GM21723 (cell line): ENCODE measurements around the gene UGT1A5.
"Not testable (repeated sequence)": the region's sequence is repeated elsewhere in the genome, so short reads cannot be mapped to it uniquely, and the experiment has no call there.

ENCODE experiments used
- ATAC-seq: cut with Tn5 transposase; IDR thresholded peaks from one replicate; pipeline ENCODE4 v1.9.1; 2021; ENCODE audit warnings: mild to moderate bottlenecking, moderate library complexity; ENCODE audit not compliant: unreplicated experiment

Gene UGT1A5

DNA sequence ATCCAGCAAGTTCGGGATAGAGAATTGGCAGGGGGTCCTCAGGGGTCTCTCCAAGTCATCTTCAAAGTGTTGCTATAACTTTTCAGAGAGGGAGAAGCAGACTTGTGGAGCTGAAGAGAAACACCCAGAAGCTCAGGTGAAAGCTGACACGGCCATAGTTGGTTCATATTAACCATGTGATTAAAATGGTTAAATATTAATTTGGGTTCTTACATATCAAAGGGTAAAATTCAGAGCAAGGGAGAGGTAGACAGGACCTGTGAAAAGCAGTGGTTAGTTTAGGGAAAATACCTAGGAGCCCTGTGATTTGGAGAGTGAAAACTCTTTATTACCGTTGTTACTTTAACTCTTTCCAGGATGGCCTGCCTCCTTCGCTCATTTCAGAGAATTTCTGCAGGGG lies 20.1 kb upstream of the UGT1A5 start, which contains the start of gene UGT1A6:
UGT1A6 (plus strand) TSS at position 243 of the 400 bp plus-strand sequence; CDS start at position 358, 115 bp downstream.
- no peak for ATAC-seq

DNA sequence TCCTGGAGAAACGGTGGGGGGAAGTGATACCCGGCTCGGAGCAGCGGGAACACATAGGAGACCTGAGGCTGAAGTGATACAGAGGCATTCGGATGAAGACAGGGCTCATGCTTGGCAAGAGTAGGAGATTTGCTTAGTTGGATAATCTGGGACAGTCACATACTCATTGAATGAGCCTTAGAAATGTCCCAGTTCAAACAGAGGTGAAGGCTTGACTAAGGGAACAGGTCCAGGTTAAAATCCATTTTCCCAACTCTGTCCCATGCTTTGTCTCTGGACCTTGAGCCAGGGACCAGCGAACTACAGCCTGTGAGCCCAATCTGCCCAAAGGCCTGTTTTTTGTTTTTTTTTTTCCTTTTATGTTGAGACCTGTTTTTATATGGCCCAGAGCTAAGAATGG lies 18.7 kb upstream of the UGT1A5 start:
- no peak for ATAC-seq

DNA sequence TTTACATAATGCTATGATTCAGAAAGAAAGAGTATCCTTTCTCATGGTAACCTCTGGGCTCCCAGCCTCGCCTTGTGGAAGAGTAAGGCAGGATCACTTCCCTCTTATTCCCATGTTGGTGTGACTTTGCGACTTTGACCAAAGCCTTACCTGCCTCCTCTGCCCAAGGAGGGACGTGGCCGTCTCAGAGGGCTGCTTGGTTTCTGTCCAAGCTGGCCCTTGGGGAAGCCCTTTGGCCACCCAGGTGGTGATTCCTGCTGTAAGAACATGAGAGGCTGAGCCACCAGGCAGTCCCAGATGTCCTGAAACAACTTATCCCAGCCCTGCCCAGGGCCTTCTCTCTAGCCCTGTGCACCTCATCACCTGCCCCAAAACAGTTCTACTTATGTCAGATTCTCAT lies 14.0 kb upstream of the UGT1A5 start:
- no peak for ATAC-seq

DNA sequence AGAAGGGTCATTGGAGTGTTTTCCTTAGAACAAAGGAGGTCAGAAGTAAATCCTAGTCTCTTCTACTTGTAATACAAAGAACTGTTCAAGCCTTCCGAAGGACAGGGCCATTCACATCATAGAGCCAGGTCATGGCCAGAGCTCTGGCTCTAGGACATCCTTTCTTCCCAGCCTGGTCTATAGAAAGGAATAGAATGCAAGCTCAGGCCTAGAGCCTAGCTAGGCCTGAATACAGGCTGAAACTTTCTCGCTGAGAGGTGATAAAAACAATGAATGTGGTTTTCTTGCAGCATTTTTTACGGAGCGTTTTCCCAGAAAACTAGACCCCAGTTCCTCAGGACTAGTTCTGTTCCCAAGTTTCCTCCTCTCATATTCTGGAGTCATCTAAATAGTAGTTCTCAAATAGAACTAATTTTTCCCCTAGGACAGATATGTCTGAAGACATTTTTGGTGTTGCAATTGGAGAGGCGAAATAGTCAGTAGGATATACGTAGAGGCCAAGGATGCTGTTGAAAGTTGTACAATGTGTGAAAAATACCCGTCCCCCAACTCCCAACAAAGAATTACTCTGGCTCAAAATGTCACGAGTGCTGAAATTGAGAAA lies 13.2 kb upstream of the UGT1A5 start:
- ATAC-seq, result no peak

DNA sequence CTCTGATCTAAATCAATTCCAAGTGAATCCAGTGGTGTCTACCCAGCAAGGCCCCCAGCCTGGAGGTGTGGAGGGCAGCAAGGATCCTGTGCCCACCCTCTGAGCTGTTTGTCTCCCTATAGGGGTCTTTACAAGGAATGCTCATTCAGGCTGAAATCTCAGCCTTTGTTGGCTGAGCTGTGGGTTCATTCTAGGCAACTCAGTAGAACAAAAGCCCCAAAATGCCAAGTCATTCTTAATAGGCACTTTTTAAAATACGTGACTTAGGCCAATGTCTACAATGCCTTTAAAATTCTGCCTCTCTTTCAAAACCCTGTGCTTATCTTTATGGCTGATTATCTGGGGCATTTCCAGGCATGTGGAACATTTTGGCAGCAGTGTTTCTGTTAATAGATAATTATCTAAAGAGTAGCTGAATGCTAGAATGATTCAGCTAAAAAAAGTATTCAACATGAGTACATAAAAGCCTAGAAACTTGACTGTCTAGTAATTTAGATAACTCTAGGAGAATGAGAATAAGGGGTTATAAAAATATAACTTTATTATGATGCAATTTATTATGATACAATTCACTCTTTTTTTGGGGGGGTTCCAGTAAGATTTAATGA lies 12.6 kb upstream of the UGT1A5 start:
- no peak for ATAC-seq

DNA sequence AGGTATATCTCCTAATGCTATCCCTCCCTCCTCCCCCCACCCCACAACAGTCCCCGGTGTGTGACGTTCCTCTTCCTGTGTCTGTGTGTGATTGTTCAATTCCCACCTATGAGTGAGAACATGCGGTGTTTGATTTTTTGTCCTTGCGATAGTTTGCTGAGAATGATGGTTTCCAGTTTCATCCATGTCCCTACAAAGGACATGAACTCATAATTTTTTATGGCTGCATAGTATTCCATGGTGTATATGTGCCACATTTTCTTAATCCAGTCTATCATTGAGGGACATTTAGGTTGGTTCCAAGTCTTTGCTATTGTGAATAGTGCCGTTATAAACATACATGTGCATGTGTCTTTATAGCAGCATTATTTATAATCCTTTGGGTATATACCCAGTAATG lies 11.9 kb upstream of the UGT1A5 start:
- not testable (repeated sequence) for ATAC-seq

DNA sequence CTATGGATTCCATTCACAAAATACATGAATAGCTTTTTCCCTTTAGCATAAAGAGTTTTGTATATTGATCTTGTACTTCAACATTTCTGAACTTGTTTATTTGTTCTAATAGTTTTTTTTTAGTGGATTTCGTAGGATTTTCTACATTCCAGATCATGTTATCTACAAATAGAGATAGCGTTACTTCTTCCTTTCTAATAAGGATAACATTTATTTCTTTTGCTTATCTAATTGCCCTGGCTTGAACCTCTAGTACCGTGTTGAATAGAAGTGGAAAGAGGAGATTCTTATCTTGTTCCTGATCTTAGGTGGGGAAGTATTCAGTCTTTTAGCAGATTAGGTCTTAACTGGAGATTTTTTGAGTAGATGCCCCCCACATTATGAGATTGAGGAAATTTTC lies 10.5 kb upstream of the UGT1A5 start:
- no peak for ATAC-seq

DNA sequence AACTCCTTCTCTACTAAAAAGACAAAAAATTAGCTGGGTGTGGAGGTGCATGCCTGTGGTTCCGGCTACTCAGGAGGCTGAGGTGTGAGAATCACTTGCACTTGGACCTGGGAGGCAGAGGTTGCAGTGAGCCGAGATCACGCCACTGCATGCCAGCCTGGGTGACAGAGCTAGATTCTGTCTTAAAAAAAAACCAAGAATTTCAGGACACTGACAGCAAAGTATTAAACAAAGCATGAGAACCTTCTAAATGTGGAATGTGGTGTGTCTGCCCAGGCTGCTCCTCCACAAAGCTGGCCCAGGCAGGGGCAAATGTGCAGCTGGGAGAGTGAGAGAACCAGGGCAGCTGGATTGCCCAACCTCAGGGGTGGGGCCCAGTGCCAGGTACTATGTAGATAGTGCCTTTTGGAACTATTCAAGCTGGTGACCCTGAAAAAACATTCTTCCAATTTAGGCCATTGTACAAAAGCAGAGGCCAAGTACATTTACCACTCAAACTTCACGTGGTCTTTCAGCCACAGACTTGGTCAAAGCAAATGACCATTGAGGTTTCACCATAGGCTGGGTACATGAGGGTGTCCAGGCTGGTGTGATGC lies 6.7 kb upstream of the UGT1A5 start:
- ATAC-seq, result no peak

DNA sequence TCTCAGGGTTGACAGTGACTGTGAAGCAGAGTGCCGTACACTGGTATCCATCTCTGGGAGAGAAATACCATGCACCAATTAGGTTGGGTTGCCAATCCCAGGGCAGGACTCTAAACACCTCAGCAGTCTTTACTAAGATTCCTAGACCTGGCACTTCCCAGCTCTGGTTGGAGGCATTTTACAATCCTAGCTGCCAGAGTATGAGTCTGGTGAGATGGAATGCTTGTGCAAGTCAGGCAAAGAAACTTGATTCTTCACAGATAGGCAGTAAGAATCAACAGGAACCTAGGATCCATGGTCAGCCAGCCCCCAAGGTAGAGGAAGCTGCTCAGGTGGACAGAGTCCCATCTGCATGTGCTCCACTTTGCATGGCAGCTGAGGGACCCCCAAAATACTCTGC lies 6.0 kb upstream of the UGT1A5 start:
- no peak for ATAC-seq

DNA sequence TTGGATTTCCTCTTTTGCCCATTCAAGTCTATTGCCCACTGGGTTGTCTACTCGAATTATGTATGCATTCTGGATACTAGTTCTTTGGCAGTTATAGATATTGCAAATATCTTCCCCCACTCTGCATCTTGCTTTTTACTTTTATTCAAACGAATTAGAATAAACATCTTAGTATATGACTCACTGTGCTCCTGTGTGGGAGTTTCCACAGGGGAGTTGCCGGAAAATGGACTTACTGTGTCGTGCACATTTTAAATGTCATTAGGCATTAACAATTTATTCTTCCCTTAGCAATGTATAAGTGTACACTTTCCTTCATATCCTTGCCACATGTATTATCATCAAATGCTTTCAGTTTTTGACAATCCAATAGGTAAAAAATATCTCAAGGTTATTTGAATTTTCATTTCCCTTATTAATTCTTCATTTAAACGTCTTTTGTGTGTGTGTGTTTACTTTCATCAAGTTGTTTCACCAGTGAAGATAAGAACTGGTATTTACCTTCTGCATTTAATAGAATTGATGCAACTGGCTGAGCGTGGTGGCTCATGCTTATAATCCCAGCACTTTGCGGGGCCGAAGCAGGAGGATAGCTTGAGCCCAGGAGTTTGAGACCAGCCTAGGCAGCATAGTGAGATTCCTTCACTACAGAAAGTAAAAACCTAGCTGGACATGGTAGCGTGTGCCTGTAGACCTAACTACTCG lies 4.6 kb upstream of the UGT1A5 start:
- no peak for ATAC-seq

DNA sequence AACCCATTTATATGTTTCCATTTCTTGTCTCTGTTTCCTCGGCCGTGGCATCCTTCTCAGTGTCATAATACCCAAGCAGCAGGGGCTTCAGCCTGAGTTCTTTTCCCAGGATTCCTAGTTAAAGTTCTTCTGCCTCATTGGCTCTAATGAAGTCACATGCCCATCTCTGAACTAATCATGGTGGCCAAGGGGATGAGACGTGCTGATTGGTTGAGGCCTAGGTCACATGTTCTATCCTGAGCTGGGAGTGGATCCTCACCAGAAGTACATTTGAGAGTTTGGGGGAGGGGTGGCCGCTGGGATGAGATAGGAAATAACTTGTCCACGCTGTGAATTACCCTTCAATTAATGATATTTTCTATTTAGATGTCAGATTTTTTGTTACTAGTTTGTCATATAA lies 3.8 kb upstream of the UGT1A5 start:
- no peak for ATAC-seq

DNA sequence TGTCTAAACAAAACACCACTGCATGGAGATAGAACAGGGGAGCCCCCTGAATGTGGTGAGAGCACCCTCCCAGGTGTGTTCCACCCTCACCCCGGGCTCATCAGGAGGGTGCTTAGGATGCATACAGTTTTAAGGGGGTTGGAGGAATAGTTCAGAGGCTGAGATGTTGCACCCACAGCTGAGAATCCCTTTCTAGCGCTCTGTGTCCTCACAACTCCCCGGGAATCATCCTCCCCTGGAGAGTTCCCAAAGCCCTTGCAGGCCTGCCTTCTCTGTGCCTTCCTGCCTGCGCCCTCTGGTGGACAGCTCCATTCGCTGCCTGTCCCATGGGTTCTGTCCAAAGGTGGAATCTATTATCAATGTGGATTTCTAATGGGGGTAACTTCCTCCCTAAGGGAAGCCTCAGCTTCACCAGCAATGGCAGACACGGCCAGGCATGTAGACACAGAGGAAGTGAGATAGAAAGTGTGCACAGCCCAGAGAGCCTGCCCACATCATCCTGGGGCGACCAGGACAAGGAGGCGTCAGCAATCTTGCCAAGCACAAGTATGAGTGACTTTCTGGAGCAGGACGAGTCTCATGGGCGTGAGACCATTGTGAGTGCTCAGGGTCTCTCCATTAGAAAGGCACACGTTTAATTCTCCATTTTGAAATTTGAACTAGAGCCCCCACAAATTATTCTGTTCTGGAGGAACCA lies 1.2 kb upstream of the UGT1A5 start:
- ATAC-seq, result peak; percentile 60

DNA sequence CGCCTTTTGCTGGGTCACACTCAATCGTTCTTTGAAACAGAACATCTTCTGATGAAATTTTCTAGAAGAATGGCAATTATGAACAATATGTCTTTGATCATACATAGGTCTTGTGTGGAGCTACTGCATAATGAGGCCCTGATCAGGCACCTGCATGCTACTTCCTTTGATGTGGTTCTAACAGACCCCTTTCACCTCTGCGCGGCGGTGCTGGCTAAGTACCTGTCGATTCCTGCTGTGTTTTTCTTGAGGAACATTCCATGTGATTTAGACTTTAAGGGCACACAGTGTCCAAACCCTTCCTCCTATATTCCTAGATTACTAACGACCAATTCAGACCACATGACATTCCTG lies 532 bp downstream of the UGT1A5 start:
- ATAC-seq, result no peak

DNA sequence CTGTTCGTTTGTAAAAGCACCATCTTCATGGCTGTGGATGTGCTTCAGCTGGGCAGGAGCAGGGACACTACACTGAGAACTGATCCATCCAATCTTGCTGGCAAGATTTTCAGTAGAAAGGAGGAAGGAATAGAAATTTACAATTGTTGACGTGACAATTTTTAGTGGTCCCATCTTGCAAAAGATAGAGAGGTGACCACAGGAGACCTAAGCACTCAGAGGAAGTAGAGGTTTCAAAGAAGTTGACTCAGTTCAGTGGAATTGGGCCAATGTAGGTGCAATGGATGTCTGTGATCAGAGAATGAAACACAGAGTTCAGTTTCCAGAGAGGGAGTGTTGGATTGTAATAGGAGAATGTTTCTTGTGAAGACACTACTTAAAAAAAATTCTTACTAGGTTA lies 1.4 kb downstream of the UGT1A5 start:
- ATAC-seq, result no peak

DNA sequence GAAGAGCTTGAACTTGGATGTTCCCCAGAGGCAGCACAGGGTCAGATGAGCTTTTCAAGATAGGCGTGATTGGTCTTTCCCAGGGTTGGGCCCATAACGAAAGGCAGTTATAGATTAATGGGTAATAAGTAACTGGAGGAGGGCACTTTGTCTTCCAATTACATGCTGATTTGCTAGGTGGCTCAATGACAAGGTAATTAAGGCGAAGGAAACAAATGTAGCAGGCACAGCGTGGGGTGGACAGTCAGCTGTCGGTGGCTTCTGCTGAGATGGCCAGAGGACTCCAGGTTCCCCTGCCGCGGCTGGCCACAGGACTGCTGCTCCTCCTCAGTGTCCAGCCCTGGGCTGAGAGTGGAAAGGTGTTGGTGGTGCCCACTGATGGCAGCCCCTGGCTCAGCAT lies 5.8 kb downstream of the UGT1A5 start, which contains the start of gene UGT1A4:
UGT1A4 (plus strand) TSS at position 185 of the 400 bp plus-strand sequence; CDS start at position 270, 85 bp downstream.
- no peak for ATAC-seq

DNA sequence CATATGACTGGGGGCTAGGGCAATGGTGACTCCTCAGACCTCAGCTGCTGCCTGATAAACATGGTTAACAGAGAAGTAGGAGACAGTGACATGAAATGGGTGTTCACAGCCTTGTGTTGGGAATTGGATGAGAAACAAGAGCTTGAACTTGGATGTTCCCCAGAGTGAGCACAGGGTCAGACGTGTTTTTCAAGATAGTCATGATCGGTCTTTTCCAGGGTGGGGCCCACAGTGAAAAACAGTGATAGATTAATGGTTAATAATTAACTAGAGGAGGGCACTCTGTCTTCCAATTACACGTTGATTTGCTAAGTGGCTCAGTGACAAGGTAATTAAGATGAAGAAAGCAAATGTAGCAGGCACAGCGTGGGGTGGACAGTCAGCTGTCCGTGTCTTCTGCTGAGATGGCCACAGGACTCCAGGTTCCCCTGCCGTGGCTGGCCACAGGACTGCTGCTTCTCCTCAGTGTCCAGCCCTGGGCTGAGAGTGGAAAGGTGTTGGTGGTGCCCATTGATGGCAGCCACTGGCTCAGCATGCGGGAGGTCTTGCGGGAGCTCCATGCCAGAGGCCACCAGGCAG lies 16.1 kb downstream of the UGT1A5 start, which contains the start of gene UGT1A3:
UGT1A3 (plus strand) TSS at position 320 of the 579 bp plus-strand sequence; CDS start at position 405, 85 bp downstream.
- ATAC-seq, result no peak

DNA sequence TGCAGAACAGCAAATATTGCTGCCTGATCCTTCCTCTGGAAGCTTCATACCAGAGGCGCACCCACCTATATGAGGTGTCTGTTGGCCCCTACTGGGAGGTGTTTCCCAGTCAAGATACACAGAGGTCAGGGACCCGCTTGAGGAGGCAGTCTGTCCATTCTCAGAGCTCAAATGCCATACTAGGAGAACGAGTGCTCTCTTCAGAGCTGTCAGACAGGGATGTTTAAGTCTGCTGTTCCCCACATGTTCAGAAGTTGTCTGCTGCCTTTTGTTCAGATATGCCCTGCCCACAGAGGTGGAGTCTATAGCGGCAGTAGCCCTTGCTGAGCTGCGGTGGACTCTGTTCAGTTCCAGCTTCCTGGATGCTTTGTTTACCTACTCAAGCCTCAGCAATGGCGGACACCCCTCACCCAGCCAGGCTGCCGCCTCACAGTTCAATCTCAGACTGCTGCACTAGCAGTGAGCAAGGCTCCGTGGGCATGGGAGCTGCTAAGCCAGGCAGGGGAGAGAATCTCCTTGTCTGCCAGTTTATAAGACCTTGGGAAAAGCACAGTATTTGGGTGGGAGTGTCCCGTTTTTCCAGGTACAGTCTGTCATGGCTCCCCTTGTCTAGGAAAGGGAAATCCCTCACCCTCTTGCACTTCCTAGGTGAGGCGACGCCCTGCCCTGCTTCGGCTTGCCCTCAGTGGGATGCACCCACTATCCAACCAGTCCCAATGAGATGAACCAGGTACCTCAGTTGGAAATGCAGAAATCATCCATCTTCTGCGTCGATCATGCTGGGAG lies 24.4 kb downstream of the UGT1A5 start:
- ATAC-seq, result not testable (repeated sequence)

DNA sequence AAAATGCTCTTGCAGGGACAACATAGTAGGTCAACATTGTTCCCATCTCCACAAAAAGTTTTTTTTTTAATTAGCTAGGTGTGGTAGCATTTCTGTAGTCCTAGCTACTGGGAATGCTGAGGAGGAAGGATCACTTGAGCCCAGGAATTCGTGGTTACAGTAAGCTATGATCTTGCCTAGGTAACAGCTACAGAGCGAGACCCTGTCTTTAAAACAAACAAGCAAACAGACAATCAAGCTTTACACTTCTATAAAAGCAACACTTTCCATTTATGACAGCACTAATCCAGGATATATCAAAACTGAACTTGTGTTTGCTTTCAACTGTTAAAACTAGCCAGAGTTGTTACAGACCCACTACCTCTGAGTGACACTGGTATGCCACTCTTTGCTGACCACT lies 28.2 kb downstream of the UGT1A5 start:
- ATAC-seq, result no peak

DNA sequence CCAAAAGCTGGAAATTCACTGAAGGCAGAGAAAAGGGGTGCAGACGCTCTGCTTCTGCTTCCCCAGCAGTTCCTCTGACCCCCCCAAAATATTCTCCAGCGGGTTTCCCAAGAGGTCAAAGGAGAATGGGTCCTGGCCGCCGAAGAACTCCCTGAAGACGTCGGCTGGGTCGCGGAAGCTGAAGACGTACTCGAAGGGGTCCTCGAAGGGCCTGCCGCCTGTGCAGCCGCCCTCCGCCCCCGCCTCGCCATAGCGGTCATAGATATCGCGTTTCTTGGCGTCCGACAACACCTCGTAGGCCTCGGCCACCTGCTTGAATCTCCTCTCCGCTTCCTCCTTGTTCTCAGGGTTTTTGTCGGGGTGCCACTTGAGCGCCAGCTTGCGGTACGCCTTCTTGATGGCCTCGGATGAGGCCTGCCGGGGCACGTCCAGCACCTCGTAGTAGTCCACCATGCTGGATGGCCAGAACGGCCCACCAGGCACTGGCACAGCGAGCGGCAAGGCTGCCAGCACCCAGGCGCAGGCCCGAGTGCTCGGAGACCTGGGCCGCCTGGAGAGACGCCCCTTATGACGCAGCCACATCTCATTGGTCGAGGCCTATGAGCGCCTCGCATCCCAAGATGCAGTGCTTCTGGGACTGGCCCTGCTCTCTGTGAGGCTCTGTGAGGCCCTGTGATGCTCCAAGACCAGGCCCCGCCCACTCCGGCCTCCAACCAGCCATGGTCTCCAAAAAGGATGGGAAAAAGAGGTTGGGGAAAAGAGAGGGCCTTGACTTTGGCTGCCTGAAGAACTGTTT lies 31.0 kb downstream of the UGT1A5 start:
- no peak for ATAC-seq
